HCT116 (cell line): ENCODE data around the gene ABHD2. TPM values are rescaled to one million over a fixed set of nuclear protein-coding genes. Genes with fewer than 3 reads are reported as not detected.

Experiments
- ATAC-seq: fragments of 200-7000 bp; cut with Tn5 transposase; 2 replicates; pipeline ENCODE4 v1.9.1; 2020; ENCODE audit warnings: mild to moderate bottlenecking, moderate library complexity
- BruUV-seq: library from RNA; stranded (reverse); fragments of 400-500 nt; replicated peaks from 2 replicates; lab custom pipeline; 2021; lab: Mats Ljungman, UMichigan
- CTCF ChIA-PET: fragments of 300-600 bp; sonication (Branson Sonifier 250); formaldehyde crosslinking; loops from one replicate; lab custom pipeline; 2021; ENCODE audit warnings: antibody characterized with exemption; lab: Charles Lee
- POLR2A ChIA-PET: fragments of 300-600, 350-600 bp; sonication (Branson Sonifier 250); formaldehyde crosslinking; loops from one replicate; lab custom pipeline; 2021; ENCODE audit warnings: antibody characterized with exemption; lab: Charles Lee
- RAD21 ChIA-PET, 2 experiments: fragments of 300-600 bp; sonication (Branson Sonifier 250); formaldehyde crosslinking; loops; one replicate each; lab custom pipeline; 2023; ENCODE audit warnings: low total read pairs in 2 of 2; ENCODE audit not compliant: uncharacterized antibody in 2 of 2, unreplicated experiment in 2 of 2, low non-redundant PET in 1 of 2; lab: Charles Lee
- DNase-seq: peaks from one replicate; pipeline ENCODE4 v3.0.0-alpha.2; 2010; ENCODE audit warnings: low read depth, low spot score
- H2AFZ ChIP-seq: fragments of 200-600 bp; shearing (Covaris generic), sonication (generic); 2 replicates; pipeline ENCODE4 v1.6.1; 2017; ENCODE audit warnings: low read depth, mixed run types, mixed read lengths, antibody characterized with exemption, low read length; ENCODE audit not compliant: poor library complexity, severe bottlenecking
- H3K27ac ChIP-seq: 2 replicates; pipeline ENCODE4 v1.5.1; 2012; ENCODE audit warnings: low read depth, low read length
- H3K27me3 ChIP-seq: fragments of 200-600 bp; sonication (generic); 2 replicates; pipeline ENCODE4 v1.6.1; 2016; ENCODE audit warnings: mixed run types, low read length, mixed read lengths; ENCODE audit not compliant: insufficient read depth
- H3K36me3 ChIP-seq, 2 experiments: fragments of 200-500 bp in 1 of 2; fragments of 200-600 bp in 1 of 2; sonication (Bioruptor generic) in 1 of 2; sonication (generic) in 1 of 2; 2 replicates each; pipeline versions ENCODE4 v1.5.1 to v1.6.1; 2014 to 2016; ENCODE audit warnings: low read length in 2 of 2, inconsistent platforms in 1 of 2, mixed read lengths in 1 of 2, mixed run types in 1 of 2; ENCODE audit not compliant: insufficient read depth in 2 of 2, control insufficient read depth in 1 of 2
- H3K4me1 ChIP-seq, 2 experiments: fragments of 200-600 bp in 1 of 2; sonication (generic) in 1 of 2; 2 replicates each; pipeline versions ENCODE4 v1.5.1 to v1.6.1; 2012 to 2017; ENCODE audit warnings: low read length in 2 of 2, inconsistent platforms in 1 of 2, mild to moderate bottlenecking in 1 of 2, mixed read lengths in 1 of 2, mixed run types in 1 of 2, moderate library complexity in 1 of 2; ENCODE audit not compliant: insufficient read depth in 2 of 2, control insufficient read depth in 1 of 2
- H3K4me2 ChIP-seq: fragments of 200-600 bp; sonication (generic); 2 replicates; pipeline ENCODE4 v1.6.1; 2017; ENCODE audit warnings: mixed run types, low read length, mixed read lengths
- H3K4me3 ChIP-seq, 2 experiments: fragments of 200-600 bp in 1 of 2; sonication (generic) in 1 of 2; replicated peaks in 1 of 2; 2 replicates each; pipeline ENCODE4 v1.5.1; 2011 to 2016; ENCODE audit warnings: low read length in 2 of 2, control low read depth in 1 of 2, low read depth in 1 of 2, mild to moderate bottlenecking in 1 of 2, mixed read lengths in 1 of 2, mixed run types in 1 of 2
- H3K79me2 ChIP-seq: fragments of 200-600 bp; sonication (generic); 2 replicates; pipeline ENCODE4 v1.6.1; 2017; ENCODE audit warnings: mild to moderate bottlenecking, mixed run types, low read length, moderate library complexity, mixed read lengths; ENCODE audit not compliant: insufficient read depth
- H3K9ac ChIP-seq: fragments of 200-600 bp; sonication (generic); 2 replicates; pipeline ENCODE4 v1.6.1; 2016; ENCODE audit warnings: low read length, mixed read lengths
- H3K9me2 ChIP-seq: fragments of 200-600 bp; sonication (generic), shearing (Covaris generic); 2 replicates; pipeline ENCODE4 v1.6.1; 2017; ENCODE audit warnings: mixed run types, mild to moderate bottlenecking, moderate library complexity; ENCODE audit not compliant: insufficient read depth
- H3K9me3 ChIP-seq, 2 experiments: fragments of 200-500 bp in 1 of 2; fragments of 200-600 bp in 1 of 2; sonication (Bioruptor generic) in 1 of 2; sonication (generic) in 1 of 2; 2 replicates each; pipeline ENCODE4 v1.6.1; 2014 to 2017; ENCODE audit warnings: low read length in 2 of 2, mixed read lengths in 2 of 2, inconsistent platforms in 1 of 2, low read depth in 1 of 2, mild to moderate bottlenecking in 1 of 2, mixed run types in 1 of 2, moderate library complexity in 1 of 2; ENCODE audit not compliant: control insufficient read depth in 1 of 2, insufficient read depth in 1 of 2
- H4K20me1 ChIP-seq: fragments of 200-600 bp; sonication (generic), shearing (Covaris generic); 2 replicates; pipeline ENCODE4 v1.6.1; 2017; ENCODE audit warnings: mixed run types, mild to moderate bottlenecking, moderate library complexity; ENCODE audit not compliant: insufficient read depth
- CEBPB ChIP-seq: IDR thresholded peaks from 2 replicates; pipeline ENCODE4 v1.6.1; 2012; ENCODE audit warnings: low read depth
- FOSL1 ChIP-seq: IDR thresholded peaks from 2 replicates; pipeline ENCODE4 v1.6.1; 2012; ENCODE audit warnings: low read depth
- JUND ChIP-seq: IDR thresholded peaks from 2 replicates; pipeline ENCODE4 v1.6.1; 2012
- MAX ChIP-seq: IDR thresholded peaks from 2 replicates; pipeline ENCODE4 v1.6.1; 2012
- POLR2AphosphoS5 ChIP-seq: IDR thresholded peaks from 2 replicates; pipeline ENCODE4 v1.6.1; 2011; ENCODE audit warnings: mild to moderate bottlenecking, low read depth, low read length, moderate library complexity
- RAD21 ChIP-seq: IDR thresholded peaks from 2 replicates; pipeline ENCODE4 v1.6.1; 2012; ENCODE audit warnings: low read depth, mild to moderate bottlenecking
- SRF ChIP-seq: IDR thresholded peaks from 2 replicates; pipeline ENCODE4 v1.6.1; 2012; ENCODE audit warnings: low read depth
- TCF7L2 ChIP-seq: IDR thresholded peaks from 2 replicates; pipeline ENCODE4 v1.7.0; 2011; ENCODE audit warnings: borderline replicate concordance, inconsistent platforms; ENCODE audit not compliant: insufficient read depth, insufficient read length; ENCODE audit errors: extremely low read depth
- ZBTB33 ChIP-seq: IDR thresholded peaks from 2 replicates; pipeline ENCODE4 v1.6.1; 2011; ENCODE audit warnings: mild to moderate bottlenecking, low read length, moderate library complexity; ENCODE audit not compliant: insufficient replicate concordance; ENCODE audit errors: extremely low read depth
- ZFX ChIP-seq: fragments of 450-650 bp; IDR thresholded peaks from 2 replicates; pipeline ENCODE4 v1.6.1; 2017
- ZNF274 ChIP-seq: fragments of 200-500 bp; sonication (Bioruptor generic); IDR thresholded peaks from 2 replicates; pipeline ENCODE4 v1.6.1; 2014; ENCODE audit warnings: mild to moderate bottlenecking, low read depth, low read length, inconsistent platforms
- intact Hi-C: fragments of 100-400 bp; cut with micrococcal nuclease; formaldehyde crosslinking; loops from 2 replicates; pipeline ENCODE4 v1.10.0; 2022
- total RNA-seq: library from RNA; stranded (reverse); gene quantifications from one replicate; pipeline ENCODE4 v1.2.1, GENCODE V29; 2021; ENCODE audit not compliant: unreplicated experiment

Gene ABHD2
- total RNA-seq, 1 experiment from 2014 or later, result 40.8 TPM

- no peak for ATAC-seq
- no peak for DNase-seq
- H3K4me1 ChIP-seq, result no peaks in the 10 kb centered on the region
- no peaks in the 10 kb centered on the region for H3K79me2 ChIP-seq
- no TSS peak for BruUV-seq
- no peaks in the 10 kb centered on the region for H3K9me3 ChIP-seq
- ChIA-PET POLR2A (no interaction called here), CTCF (interaction anchor here (1.9 kb wide), 1 partner anchor 10 kb away, joined by 4 read pairs; no protein-coding TSS in a partner anchor), RAD21 (no interaction called here)
- no peak overlapping the region for H3K27ac ChIP-seq
- no peak overlapping the region for H3K9ac ChIP-seq
- H3K27me3 ChIP-seq, result no peaks in the 10 kb centered on the region
- no peak overlapping the region for H3K4me2 ChIP-seq
- H4K20me1 ChIP-seq, result no peaks in the 10 kb centered on the region
- intact Hi-C loops, result no loop called here
- no peaks in the 10 kb centered on the region for H3K36me3 ChIP-seq
- TF ChIP-seq ZFX (no peak), FOSL1 (no peak), MAX (no peak), CEBPB (no peak), JUND (no peak), SRF (no peak), POLR2AphosphoS5 (no peak), ZBTB33 (no peak), ZNF274 (no peak), RAD21 (no peak), TCF7L2 (no peak)
- TF ChIP-seq, all 23 proteins: peak for 0
- Histone ChIP-seq H3K4me3 (no peak overlapping the region), H2AFZ (no peak overlapping the region), H3K9me2 (no peaks in the 10 kb centered on the region)
Measured at GRCh38 chr15:89184886-89185526, 96.8 kb downstream of the ABHD2 start.
